Endothelial cell (in vitro differentiated cells): ENCODE results near the gene CD83. TPM values are rescaled to one million over a fixed set of nuclear protein-coding genes. Genes with fewer than 3 reads are reported as not detected.
"Not testable (repeated sequence)": the region's sequence is repeated elsewhere in the genome, so short reads cannot be mapped to it uniquely, and the experiment has no call there.

Source experiments
- DNase-seq: peaks from one replicate; pipeline ENCODE4 v3.0.0; 2021; ENCODE audit warnings: low spot score
- H3K27ac Mint-ChIP-seq: one replicate; pipeline ENCODE4 v1.8.0; 2021; ENCODE audit warnings: mixed read lengths, inconsistent platforms; ENCODE audit not compliant: unreplicated experiment
- H3K27me3 Mint-ChIP-seq: one replicate; pipeline ENCODE4 v1.8.0; 2021; ENCODE audit warnings: mild to moderate bottlenecking, moderate library complexity, mixed read lengths, inconsistent platforms; ENCODE audit not compliant: unreplicated experiment
- H3K36me3 Mint-ChIP-seq: one replicate; pipeline ENCODE4 v1.8.0; 2021; ENCODE audit warnings: mild to moderate bottlenecking, low read depth, mixed read lengths, inconsistent platforms; ENCODE audit not compliant: unreplicated experiment
- H3K4me1 Mint-ChIP-seq: one replicate; pipeline ENCODE4 v1.8.0; 2021; ENCODE audit warnings: mild to moderate bottlenecking, mixed read lengths, inconsistent platforms; ENCODE audit not compliant: unreplicated experiment
- H3K4me3 Mint-ChIP-seq: one replicate; pipeline ENCODE4 v1.8.0; 2021; ENCODE audit warnings: mild to moderate bottlenecking, mixed read lengths, inconsistent platforms; ENCODE audit not compliant: unreplicated experiment
- H3K9me3 Mint-ChIP-seq: one replicate; pipeline ENCODE4 v1.8.0; 2021; ENCODE audit warnings: mixed read lengths, inconsistent platforms; ENCODE audit not compliant: unreplicated experiment
- CTCF ChIP-seq: fragments of 200-600 bp; sonication (generic); IDR thresholded peaks from one replicate; pipeline ENCODE4 v1.5.0; 2021; ENCODE audit warnings: antibody characterized with exemption; ENCODE audit not compliant: unreplicated experiment
- total RNA-seq: library from RNA; stranded (reverse); fragmentation: NEBNext Ultra II Directional; extraction: Animal tissue kit (Norgen Biotek cat#: 25700); gene quantifications from one replicate; pipeline ENCODE4 v1.2.1, GENCODE V29; 2021; ENCODE audit not compliant: unreplicated experiment

The CD83 gene
- total RNA-seq, 1 donor from 2014 or later: 4.3 TPM

GRCh38 chr6:14149053-14149738, 31.6 kb downstream of the CD83 start:
- H3K4me3 Mint-ChIP-seq: no peak overlapping the region
- no peaks in the 10 kb centered on the region for H3K36me3 Mint-ChIP-seq
- peaks cover 10% of the 10 kb centered on the region for H3K4me1 Mint-ChIP-seq
- H3K27me3 Mint-ChIP-seq: no peaks in the 10 kb centered on the region
- DNase-seq: no peak
- no peaks in the 10 kb centered on the region for H3K9me3 Mint-ChIP-seq
- H3K27ac Mint-ChIP-seq: no peak overlapping the region
- TF ChIP-seq CTCF: no peak

- Mint-ChIP-seq H3K4me1 (peaks cover 14% of the 10 kb centered on the region), H3K27ac (no peak overlapping the region), H3K27me3 (peaks cover under 1% of the 10 kb centered on the region), H3K9me3 (no peaks in the 10 kb centered on the region), H3K4me3 (no peak overlapping the region), H3K36me3 (no peaks in the 10 kb centered on the region)
- TF ChIP-seq CTCF: no peak
- no peak for DNase-seq
These were observed 32.2 kb downstream of the CD83 start for GRCh38 chr6:14149739-14150130.

- DNase-seq, H3K27me3 Mint-ChIP-seq, H3K9me3 Mint-ChIP-seq, H3K27ac Mint-ChIP-seq, H3K36me3 Mint-ChIP-seq, H3K4me3 Mint-ChIP-seq: not testable (repeated sequence)
- H3K4me1 Mint-ChIP-seq: peaks cover 16% of the 10 kb centered on the region
These were observed 33.7 kb downstream of the CD83 start for GRCh38 chr6:14151300-14151699.

GRCh38 chr6:14151773-14152172, 34.2 kb downstream of the CD83 start:
- no peaks in the 10 kb centered on the region for H3K9me3 Mint-ChIP-seq
- H3K4me3 Mint-ChIP-seq: no peak overlapping the region
- H3K27ac Mint-ChIP-seq: no peak overlapping the region
- peaks cover 16% of the 10 kb centered on the region for H3K4me1 Mint-ChIP-seq
- peaks cover 3% of the 10 kb centered on the region for H3K27me3 Mint-ChIP-seq
- H3K36me3 Mint-ChIP-seq: no peaks in the 10 kb centered on the region
- DNase-seq: no peak
- no peak for TF ChIP-seq CTCF

- H3K27ac Mint-ChIP-seq: peak overlapping the region; percentile 48
- peaks cover 3% of the 10 kb centered on the region for H3K27me3 Mint-ChIP-seq
- no peak for DNase-seq
- H3K9me3 Mint-ChIP-seq: no peaks in the 10 kb centered on the region
- no peak overlapping the region for H3K4me3 Mint-ChIP-seq
- TF ChIP-seq CTCF: no peak
- H3K4me1 Mint-ChIP-seq: peaks cover 16% of the 10 kb centered on the region
- no peaks in the 10 kb centered on the region for H3K36me3 Mint-ChIP-seq
These were observed 35.7 kb downstream of the CD83 start for GRCh38 chr6:14153228-14153627.
